RWPE2 (cell line): Measurements from ENCODE around the gene PITHD1.

Experiments
- ATAC-seq: fragments of 200-7000 bp; cut with Tn5 transposase; 3 replicates; pipeline ENCODE4 v1.9.1; 2021; ENCODE audit warnings: low read depth
- DNase-seq: peaks from one replicate; pipeline ENCODE4 v3.0.0-alpha.2; 2020; ENCODE audit warnings: low spot score
- H3K27ac ChIP-seq: fragments of 450-650 bp; 2 replicates; pipeline ENCODE4 v1.5.1; 2017; ENCODE audit warnings: mild to moderate bottlenecking; ENCODE audit not compliant: poor library complexity, severe bottlenecking
- H3K27me3 ChIP-seq: fragments of 250-450 bp; sonication (Bioruptor Pico); 2 replicates; pipeline ENCODE4 v1.5.1; 2021; ENCODE audit warnings: mild to moderate bottlenecking, moderate library complexity; ENCODE audit not compliant: insufficient read depth, poor library complexity, severe bottlenecking
- H3K36me3 ChIP-seq: fragments of 250-450 bp; sonication (Bioruptor Pico); 2 replicates; pipeline ENCODE4 v1.5.1; 2020; ENCODE audit warnings: low read depth, mild to moderate bottlenecking, moderate library complexity
- H3K4me1 ChIP-seq: fragments of 250-450 bp; sonication (Bioruptor Pico); 2 replicates; pipeline ENCODE4 v1.5.1; 2021; ENCODE audit warnings: mild to moderate bottlenecking, moderate library complexity; ENCODE audit not compliant: insufficient read depth, poor library complexity, severe bottlenecking
- H3K4me3 ChIP-seq: fragments of 250-450 bp; sonication (Bioruptor Pico); 2 replicates; pipeline ENCODE4 v1.5.1; 2021; ENCODE audit warnings: mild to moderate bottlenecking, moderate library complexity; ENCODE audit not compliant: severe bottlenecking
- H3K9me3 ChIP-seq: fragments of 250-450 bp; sonication (Bioruptor Pico); 2 replicates; pipeline ENCODE4 v1.5.1; 2021; ENCODE audit warnings: mild to moderate bottlenecking, moderate library complexity; ENCODE audit not compliant: severe bottlenecking
- TF ChIP-seq, protein P1 (sequence below): fragments of 450-650 bp; IDR thresholded peaks from one replicate; pipeline ENCODE4 v1.5.1; 2017; ENCODE audit warnings: mild to moderate bottlenecking, moderate library complexity; ENCODE audit not compliant: poor library complexity, severe bottlenecking

The PITHD1 gene

DNA sequence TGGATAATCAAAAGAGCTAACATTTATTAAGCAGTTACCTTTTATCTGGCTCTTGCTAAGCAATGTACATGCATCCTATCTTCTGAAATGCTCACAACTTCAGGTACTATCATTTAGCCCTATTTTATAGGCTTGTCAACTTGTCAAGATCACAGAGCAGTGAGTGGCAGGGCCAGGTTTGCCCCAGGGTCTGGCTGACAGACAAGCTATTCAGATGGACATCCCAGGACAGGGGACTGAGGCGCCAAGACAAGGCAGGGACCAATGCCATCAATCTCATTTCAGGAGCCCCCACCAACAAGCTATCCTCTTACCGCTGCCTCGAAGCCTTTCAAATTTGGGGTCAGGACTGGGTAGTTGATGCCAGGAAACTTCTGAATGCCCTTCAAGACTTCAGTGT lies 38.1 kb downstream of the PITHD1 start:
- TF ChIP-seq, protein P1, sequence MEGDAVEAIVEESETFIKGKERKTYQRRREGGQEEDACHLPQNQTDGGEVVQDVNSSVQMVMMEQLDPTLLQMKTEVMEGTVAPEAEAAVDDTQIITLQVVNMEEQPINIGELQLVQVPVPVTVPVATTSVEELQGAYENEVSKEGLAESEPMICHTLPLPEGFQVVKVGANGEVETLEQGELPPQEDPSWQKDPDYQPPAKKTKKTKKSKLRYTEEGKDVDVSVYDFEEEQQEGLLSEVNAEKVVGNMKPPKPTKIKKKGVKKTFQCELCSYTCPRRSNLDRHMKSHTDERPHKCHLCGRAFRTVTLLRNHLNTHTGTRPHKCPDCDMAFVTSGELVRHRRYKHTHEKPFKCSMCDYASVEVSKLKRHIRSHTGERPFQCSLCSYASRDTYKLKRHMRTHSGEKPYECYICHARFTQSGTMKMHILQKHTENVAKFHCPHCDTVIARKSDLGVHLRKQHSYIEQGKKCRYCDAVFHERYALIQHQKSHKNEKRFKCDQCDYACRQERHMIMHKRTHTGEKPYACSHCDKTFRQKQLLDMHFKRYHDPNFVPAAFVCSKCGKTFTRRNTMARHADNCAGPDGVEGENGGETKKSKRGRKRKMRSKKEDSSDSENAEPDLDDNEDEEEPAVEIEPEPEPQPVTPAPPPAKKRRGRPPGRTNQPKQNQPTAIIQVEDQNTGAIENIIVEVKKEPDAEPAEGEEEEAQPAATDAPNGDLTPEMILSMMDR: no peak
- H3K27ac ChIP-seq: no peak overlapping the region
- H3K4me3 ChIP-seq: no peak overlapping the region
- no peaks in the 10 kb centered on the region for H3K27me3 ChIP-seq
- peaks cover 44% of the 10 kb centered on the region for H3K36me3 ChIP-seq
- no peak for DNase-seq
- H3K4me1 ChIP-seq: no peaks in the 10 kb centered on the region
- ATAC-seq: no peak
- no peaks in the 10 kb centered on the region for H3K9me3 ChIP-seq

DNA sequence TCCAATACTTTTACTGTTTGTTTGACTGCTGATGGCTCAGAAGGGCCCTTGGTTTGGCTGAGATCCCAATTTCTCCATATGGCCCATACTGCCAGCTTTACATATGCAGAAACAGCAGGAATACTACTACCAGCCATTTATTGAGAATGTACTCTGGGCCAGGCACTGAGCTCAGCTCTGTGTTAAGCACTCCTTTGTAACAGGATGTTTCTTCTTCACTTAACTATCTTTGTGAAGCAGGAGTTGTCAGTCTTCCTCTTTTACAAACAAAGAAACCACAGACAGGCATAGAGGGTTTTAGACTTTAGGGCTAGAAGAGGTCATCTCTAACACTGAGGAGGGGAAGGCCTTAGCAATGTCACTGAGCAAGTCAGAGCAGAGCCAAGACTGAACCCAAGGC lies 38.7 kb downstream of the PITHD1 start:
- ATAC-seq (no peak), DNase-seq (no peak)
- Histone ChIP-seq H3K4me1 (no peaks in the 10 kb centered on the region), H3K27me3 (no peaks in the 10 kb centered on the region), H3K27ac (no peak overlapping the region), H3K36me3 (peaks cover 44% of the 10 kb centered on the region), H3K4me3 (no peak overlapping the region), H3K9me3 (no peaks in the 10 kb centered on the region)
- TF ChIP-seq, protein P1: no peak

DNA sequence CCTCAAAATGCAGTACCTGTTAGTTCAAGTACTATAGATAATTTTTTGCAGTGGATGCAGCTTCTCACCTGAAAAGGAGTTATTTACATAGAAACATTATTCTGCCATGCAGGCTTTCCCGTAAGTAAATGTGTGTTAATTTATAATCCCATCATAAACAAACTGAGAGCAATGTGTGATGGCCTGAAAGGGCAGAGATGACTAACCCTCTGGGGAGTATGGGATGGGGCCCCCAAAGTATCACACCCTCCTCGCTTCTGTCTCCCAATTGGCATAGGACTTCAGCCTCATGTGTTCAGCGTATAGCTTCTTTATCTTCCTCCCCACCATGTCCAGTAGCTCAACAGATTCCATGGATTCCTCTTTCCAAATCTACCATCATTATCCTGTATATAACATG lies 39.4 kb downstream of the PITHD1 start:
- TF ChIP-seq, protein P1: no peak
- no peaks in the 10 kb centered on the region for H3K4me1 ChIP-seq
- H3K9me3 ChIP-seq: no peaks in the 10 kb centered on the region
- peaks cover 41% of the 10 kb centered on the region for H3K36me3 ChIP-seq
- no peaks in the 10 kb centered on the region for H3K27me3 ChIP-seq
- H3K4me3 ChIP-seq: no peak overlapping the region
- ATAC-seq: no peak
- DNase-seq: no peak
- H3K27ac ChIP-seq: no peak overlapping the region

GRCh38 chr1:23823767-23824166 lies 45.5 kb downstream of the PITHD1 start:
- DNase-seq (no peak), ATAC-seq (no peak)
- H3K36me3 ChIP-seq: peaks cover 5% of the 10 kb centered on the region; the same call in 1 of the 2 replicates
- TF ChIP-seq, protein P1: no peak
- H3K9me3 ChIP-seq: no peaks in the 10 kb centered on the region
- H3K27ac ChIP-seq: no peak overlapping the region
- H3K4me3 ChIP-seq: no peak overlapping the region
- H3K4me1 ChIP-seq: peaks cover 4% of the 10 kb centered on the region
- H3K27me3 ChIP-seq: no peaks in the 10 kb centered on the region

GRCh38 chr1:23824711-23825075 lies 46.5 kb downstream of the PITHD1 start:
- Histone ChIP-seq H3K9me3 (no peaks in the 10 kb centered on the region), H3K4me3 (peak overlapping the region; percentile 93), H3K4me1 (peaks cover 4% of the 10 kb centered on the region), H3K27ac (peak overlapping the region; percentile 42), H3K27me3 (no peaks in the 10 kb centered on the region), H3K36me3 (no peaks in the 10 kb centered on the region)
- TF ChIP-seq, protein P1: no peak
- ATAC-seq (no peak), DNase-seq (no peak)
